SH-SY5Y (cell line): ENCODE data around the gene EPHA2.

Experiments used
- GATA2 ChIP-seq: IDR thresholded peaks from 2 replicates; pipeline ENCODE4 v1.6.1; 2011; ENCODE audit warnings: mild to moderate bottlenecking, low read depth, low read length
- GATA3 ChIP-seq: IDR thresholded peaks from 2 replicates; pipeline ENCODE4 v1.6.1; 2011; ENCODE audit warnings: low read depth, mild to moderate bottlenecking, low read length, moderate library complexity

The EPHA2 gene

DNA sequence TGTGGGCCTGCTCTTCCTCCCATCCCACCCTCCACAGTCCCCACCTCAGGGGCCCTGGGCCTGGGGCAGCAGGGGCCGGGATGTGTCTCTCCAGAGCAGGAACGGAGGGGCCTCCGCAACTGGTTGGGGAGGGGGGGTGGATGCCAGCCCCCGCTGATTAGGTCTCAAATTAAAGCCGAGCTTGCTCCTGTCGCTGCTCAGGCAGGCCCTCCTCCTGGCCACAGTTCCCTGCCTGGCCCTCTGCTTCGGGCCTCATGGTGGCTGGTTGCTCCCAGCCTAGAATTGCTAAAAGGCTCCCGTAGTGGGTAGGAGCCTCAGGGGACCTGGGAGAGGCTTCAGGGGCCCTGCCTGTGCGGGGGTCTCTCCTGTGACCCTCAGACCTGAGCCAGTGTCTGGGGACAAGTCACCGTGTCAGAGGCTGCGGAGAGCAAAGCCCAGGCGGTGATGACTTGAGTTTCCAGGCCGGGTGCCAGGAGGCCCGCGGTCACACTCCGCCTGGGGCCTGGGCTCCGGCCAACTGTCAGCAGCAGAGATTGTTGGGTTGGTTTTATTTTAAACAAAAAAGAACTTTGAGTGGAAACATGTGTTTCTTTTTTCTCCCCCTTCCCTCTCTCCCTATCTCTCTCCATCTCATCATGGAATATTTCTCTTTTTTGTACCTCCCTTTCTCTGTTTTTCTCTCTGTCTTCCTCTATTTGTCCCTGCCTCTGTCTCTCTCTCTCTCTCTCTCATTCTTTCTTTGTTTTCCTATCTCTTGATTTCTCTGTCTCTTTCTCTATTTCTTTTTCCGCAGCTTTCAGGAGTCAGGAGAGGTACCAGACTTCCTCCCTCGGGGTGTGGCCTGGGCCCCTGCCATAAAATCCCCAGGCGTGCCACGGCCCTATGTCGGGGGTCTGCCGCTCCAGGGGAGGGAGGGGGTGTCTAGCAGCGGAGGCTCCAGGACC, 20.0 kb upstream of the EPHA2 start:
- TF ChIP-seq GATA2 (peak; percentile 71), GATA3 (no peak)

DNA sequence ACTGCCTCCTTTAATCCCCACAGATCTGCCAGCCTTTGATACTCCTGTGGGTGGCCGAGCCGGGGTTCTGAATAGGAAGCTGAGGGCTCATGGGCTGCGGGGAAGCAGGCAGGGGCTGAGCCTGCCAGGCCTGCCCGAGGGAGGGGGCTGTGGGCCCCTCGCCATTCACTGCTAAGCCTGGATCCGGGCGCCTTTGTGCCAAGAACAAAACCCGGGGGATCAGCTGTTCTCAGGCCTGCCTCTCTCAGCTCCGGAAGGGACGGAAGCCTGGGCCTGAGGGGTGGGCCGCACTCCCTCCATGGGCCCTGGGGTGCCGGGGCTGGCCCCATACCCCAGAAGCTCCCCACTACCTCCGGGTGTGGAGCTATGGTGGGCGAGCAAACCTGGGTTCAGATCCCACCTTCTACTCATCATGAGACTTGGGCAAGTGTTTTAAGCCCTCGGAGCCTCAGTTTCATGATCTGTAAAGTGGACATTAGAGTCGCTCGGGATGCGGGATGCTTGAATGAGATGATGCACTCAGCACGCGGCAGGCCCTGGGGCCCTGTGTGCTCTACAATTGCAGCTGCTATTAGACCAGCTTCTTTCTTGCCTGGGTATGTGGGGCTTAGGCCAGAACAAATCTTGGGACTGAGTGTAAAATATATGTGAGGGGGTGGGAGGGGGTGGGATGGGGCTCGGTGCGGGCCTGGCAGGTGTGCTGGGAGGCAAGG, 19.2 kb upstream of the EPHA2 start:
- TF ChIP-seq GATA2 (no peak), GATA3 (no peak)

DNA sequence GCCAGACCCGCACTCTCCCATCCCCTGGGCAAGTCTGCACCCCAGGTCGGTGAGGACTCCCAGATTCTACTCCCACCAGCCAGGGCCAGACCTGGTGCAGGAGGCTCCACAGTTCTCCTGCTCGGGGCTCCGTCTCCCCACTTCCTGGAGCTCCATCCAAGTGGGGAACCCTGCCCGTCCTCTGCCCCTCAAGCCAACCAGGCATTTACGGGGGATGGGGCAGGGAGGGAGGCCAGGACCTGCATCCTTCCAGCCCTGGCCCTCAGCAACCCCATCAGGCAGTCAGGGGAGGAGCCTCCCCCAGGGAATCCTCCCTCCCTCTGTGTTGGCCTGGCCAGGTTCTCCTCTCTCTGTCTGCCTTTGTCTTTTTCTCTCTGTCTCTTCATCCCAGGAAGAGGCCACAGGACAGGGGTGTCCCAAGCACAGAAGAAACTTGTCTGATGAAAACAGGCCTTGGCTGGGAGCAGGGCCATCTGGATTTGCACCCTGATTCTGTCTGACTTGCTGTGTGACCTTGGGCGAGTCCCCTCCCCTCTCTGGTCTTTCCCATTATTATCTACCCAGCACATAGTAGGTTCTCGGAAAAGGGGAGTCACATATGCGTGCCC, 18.5 kb upstream of the EPHA2 start:
- TF ChIP-seq GATA3 = no peak
- TF ChIP-seq GATA2 = no peak

GRCh38 chr1:16173447-16174260, 17.8 kb upstream of the EPHA2 start:
- TF ChIP-seq GATA3 (no peak), GATA2 (no peak)

- TF ChIP-seq GATA2 (no peak), GATA3 (no peak)
Observed at GRCh38 chr1:16172964-16173446, 17.1 kb upstream of the EPHA2 start.

- TF ChIP-seq GATA2 (no peak), GATA3 (no peak)
Observed at GRCh38 chr1:16172218-16172830, 16.5 kb upstream of the EPHA2 start.

- TF ChIP-seq GATA3 = no peak
- no peak for TF ChIP-seq GATA2
Observed at GRCh38 chr1:16171314-16172151, 15.7 kb upstream of the EPHA2 start.

GRCh38 chr1:16170283-16170673, 14.4 kb upstream of the EPHA2 start:
- no peak for TF ChIP-seq GATA2
- no peak for TF ChIP-seq GATA3

- TF ChIP-seq GATA3 (no peak), GATA2 (no peak)
Observed at GRCh38 chr1:16168622-16169360, 12.9 kb upstream of the EPHA2 start.

DNA sequence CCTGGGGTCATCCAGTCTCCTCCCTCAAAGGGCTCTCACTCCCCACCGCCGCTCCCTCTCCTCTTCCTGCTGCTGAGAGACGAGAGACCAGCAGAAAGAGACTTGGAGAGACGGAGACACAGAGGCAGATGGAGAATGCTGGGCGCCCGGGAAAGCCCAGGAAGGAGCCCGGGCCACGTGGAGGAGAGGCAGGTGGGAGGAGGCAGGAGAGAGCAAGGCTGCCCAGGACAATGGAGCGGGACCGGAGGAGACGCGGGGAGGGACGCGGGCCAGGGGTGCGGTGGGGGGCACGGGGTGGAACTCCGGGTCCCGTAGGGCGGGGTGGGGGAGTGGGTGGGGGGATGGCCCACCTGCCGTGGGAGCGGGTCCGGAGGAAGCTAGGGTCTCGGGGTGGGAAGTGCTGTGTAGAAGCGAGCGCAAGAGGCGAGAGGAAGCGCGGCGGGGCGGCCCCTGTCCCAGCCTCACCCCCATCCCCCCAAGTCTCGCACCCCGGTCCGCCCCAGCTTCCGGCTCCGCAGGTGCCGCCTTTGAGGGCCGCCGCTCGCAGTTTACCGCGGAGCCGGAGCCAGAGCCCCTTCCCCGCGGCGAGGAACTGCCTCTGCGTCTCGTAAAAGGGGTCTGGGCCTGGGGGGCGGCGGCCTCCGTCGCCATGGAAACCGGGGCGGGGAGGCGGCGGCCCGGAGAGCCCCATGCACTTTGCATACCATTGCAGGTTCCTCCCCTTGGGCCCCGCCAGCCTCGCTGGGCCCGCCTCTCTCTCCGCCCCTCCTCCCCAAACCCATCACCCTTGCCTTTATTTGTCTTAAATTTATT, 11.7 kb upstream of the EPHA2 start:
- TF ChIP-seq GATA3 (no peak), GATA2 (no peak)

GRCh38 chr1:16166117-16166516, 10.2 kb upstream of the EPHA2 start:
- TF ChIP-seq GATA2 (no peak), GATA3 (no peak)
